Neural crest cell (in vitro differentiated cells): Measurements from ENCODE around the gene CALN1. TPM values are rescaled to one million over a fixed set of nuclear protein-coding genes. Genes with fewer than 3 reads are reported as not detected.

Source experiments
- DNase-seq: peaks from one replicate; pipeline ENCODE4 v3.0.0; 2021; ENCODE audit warnings: low read depth, mixed read lengths, low spot score
- H3K27ac Mint-ChIP-seq: one replicate; pipeline ENCODE4 v1.8.0; 2021; ENCODE audit warnings: mild to moderate bottlenecking, mixed read lengths; ENCODE audit not compliant: unreplicated experiment
- H3K27me3 Mint-ChIP-seq: 2 replicates; pipeline ENCODE4 v1.8.0; 2021; ENCODE audit warnings: low read depth, mild to moderate bottlenecking, mixed read lengths
- H3K36me3 Mint-ChIP-seq: 2 replicates; pipeline ENCODE4 v1.8.0; 2021; ENCODE audit warnings: low read depth, mild to moderate bottlenecking, mixed read lengths
- H3K4me1 Mint-ChIP-seq: 2 replicates; pipeline ENCODE4 v1.8.0; 2021; ENCODE audit warnings: mixed read lengths
- H3K4me3 Mint-ChIP-seq: one replicate; pipeline ENCODE4 v1.8.0; 2021; ENCODE audit warnings: mild to moderate bottlenecking, mixed read lengths
- H3K9me3 Mint-ChIP-seq: 2 replicates; pipeline ENCODE4 v1.8.0; 2021; ENCODE audit warnings: mixed read lengths
- total RNA-seq: library from RNA; stranded (reverse); gene quantifications from 2 replicates; pipeline ENCODE4 v1.2.1, GENCODE V29; 2021
- TF ChIP-seq, protein P1 (sequence below): fragments of 200-600 bp; sonication (generic); conservative IDR thresholded peaks from 2 replicates; pipeline ENCODE4 v1.5.0; 2021; ENCODE audit warnings: antibody characterized with exemption, mild to moderate bottlenecking

The CALN1 gene
- total RNA-seq, 1 donor from 2014 or later, result 0.51 TPM

GRCh38 chr7:71972534-71972933, 439.6 kb downstream of the CALN1 start:
- TF ChIP-seq, protein P1, sequence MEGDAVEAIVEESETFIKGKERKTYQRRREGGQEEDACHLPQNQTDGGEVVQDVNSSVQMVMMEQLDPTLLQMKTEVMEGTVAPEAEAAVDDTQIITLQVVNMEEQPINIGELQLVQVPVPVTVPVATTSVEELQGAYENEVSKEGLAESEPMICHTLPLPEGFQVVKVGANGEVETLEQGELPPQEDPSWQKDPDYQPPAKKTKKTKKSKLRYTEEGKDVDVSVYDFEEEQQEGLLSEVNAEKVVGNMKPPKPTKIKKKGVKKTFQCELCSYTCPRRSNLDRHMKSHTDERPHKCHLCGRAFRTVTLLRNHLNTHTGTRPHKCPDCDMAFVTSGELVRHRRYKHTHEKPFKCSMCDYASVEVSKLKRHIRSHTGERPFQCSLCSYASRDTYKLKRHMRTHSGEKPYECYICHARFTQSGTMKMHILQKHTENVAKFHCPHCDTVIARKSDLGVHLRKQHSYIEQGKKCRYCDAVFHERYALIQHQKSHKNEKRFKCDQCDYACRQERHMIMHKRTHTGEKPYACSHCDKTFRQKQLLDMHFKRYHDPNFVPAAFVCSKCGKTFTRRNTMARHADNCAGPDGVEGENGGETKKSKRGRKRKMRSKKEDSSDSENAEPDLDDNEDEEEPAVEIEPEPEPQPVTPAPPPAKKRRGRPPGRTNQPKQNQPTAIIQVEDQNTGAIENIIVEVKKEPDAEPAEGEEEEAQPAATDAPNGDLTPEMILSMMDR, result no peak
- H3K9me3 Mint-ChIP-seq, result no peaks in the 10 kb centered on the region
- DNase-seq, result no peak
- no peak overlapping the region for H3K27ac Mint-ChIP-seq
- H3K4me1 Mint-ChIP-seq, result peaks cover 24% of the 10 kb centered on the region
- no peak overlapping the region for H3K4me3 Mint-ChIP-seq
- H3K36me3 Mint-ChIP-seq, result no peaks in the 10 kb centered on the region
- no peaks in the 10 kb centered on the region for H3K27me3 Mint-ChIP-seq

GRCh38 chr7:71970725-71971124, 441.4 kb downstream of the CALN1 start:
- no peak overlapping the region for H3K4me3 Mint-ChIP-seq
- DNase-seq, result no peak
- no peaks in the 10 kb centered on the region for H3K9me3 Mint-ChIP-seq
- peaks cover 3% of the 10 kb centered on the region for H3K27me3 Mint-ChIP-seq
- H3K36me3 Mint-ChIP-seq, result no peaks in the 10 kb centered on the region
- TF ChIP-seq, protein P1, result no peak
- no peak overlapping the region for H3K27ac Mint-ChIP-seq
- H3K4me1 Mint-ChIP-seq, result peaks cover 22% of the 10 kb centered on the region

GRCh38 chr7:71962636-71963035, 449.5 kb downstream of the CALN1 start:
- Mint-ChIP-seq H3K27ac (no peak overlapping the region), H3K4me3 (no peak overlapping the region), H3K4me1 (peaks cover 14% of the 10 kb centered on the region), H3K27me3 (peaks cover 22% of the 10 kb centered on the region), H3K36me3 (no peaks in the 10 kb centered on the region), H3K9me3 (peaks cover 2% of the 10 kb centered on the region)
- no peak for DNase-seq
- TF ChIP-seq, protein P1, result no peak

DNA sequence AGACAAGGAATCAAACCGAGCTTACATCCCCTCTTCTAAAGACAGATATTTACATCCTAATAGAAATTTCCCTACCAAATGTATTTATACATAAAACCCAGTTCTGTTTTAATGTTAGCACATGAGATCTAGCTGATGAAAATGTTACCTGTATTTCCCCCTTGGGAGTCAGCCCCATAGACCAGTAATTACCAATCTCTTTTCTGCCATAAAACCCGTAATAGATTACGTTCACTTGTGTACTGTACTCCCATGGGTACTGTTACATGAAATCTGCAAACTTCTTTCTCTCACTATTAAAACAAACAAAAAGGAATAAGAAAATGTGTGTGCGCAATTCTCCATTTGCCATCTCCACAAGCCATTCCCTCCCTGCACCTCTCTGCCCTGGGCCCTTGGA, 450.9 kb downstream of the CALN1 start:
- H3K9me3 Mint-ChIP-seq, result peaks cover 2% of the 10 kb centered on the region
- no peaks in the 10 kb centered on the region for H3K36me3 Mint-ChIP-seq
- peaks cover 22% of the 10 kb centered on the region for H3K27me3 Mint-ChIP-seq
- peaks cover 7% of the 10 kb centered on the region for H3K4me1 Mint-ChIP-seq
- no peak overlapping the region for H3K4me3 Mint-ChIP-seq
- no peak overlapping the region for H3K27ac Mint-ChIP-seq
- no peak for DNase-seq
- TF ChIP-seq, protein P1, result no peak

GRCh38 chr7:71942115-71942514, 470.0 kb downstream of the CALN1 start:
- Mint-ChIP-seq H3K27ac (no peak overlapping the region), H3K4me3 (no peak overlapping the region)

More at GRCh38 chr7:71942115-71942514, 470.0 kb downstream of the CALN1 start:
- TF ChIP-seq, protein P1, result no peak
- Mint-ChIP-seq H3K27me3 (no peaks in the 10 kb centered on the region), H3K36me3 (no peaks in the 10 kb centered on the region), H3K9me3 (no peaks in the 10 kb centered on the region), H3K4me1 (no peaks in the 10 kb centered on the region)
- DNase-seq, result no peak
